ENCODE data around the gene RERG.

The RERG gene

GRCh38 chr12:15216036-15216889 lies 5.0 kb downstream of the RERG start:
- DNase-seq, result no peak

- no peak for DNase-seq
Measured at GRCh38 chr12:15214851-15215601, 6.2 kb downstream of the RERG start.

GRCh38 chr12:15212930-15213329 lies 8.3 kb downstream of the RERG start:
- DNase-seq, result no peak

- no peak for DNase-seq
Measured at GRCh38 chr12:15209782-15210181, 11.4 kb downstream of the RERG start.

- DNase-seq, result no peak
Measured at GRCh38 chr12:15208871-15209656, 12.2 kb downstream of the RERG start.

- DNase-seq, result no peak
Measured at GRCh38 chr12:15208140-15208539, 13.1 kb downstream of the RERG start.

GRCh38 chr12:15206831-15207389 lies 14.3 kb downstream of the RERG start:
- no peak for DNase-seq

GRCh38 chr12:15206338-15206737 lies 14.9 kb downstream of the RERG start:
- DNase-seq, result no peak

- DNase-seq, result no peak
Measured at GRCh38 chr12:15205341-15206010, 15.7 kb downstream of the RERG start.

- no peak for DNase-seq
Measured at GRCh38 chr12:15201456-15201855, 19.8 kb downstream of the RERG start.

- no peak for DNase-seq
Measured at GRCh38 chr12:15201056-15201455, 20.2 kb downstream of the RERG start.

- DNase-seq, result no peak
Measured at GRCh38 chr12:15200641-15201040, 20.6 kb downstream of the RERG start.

GRCh38 chr12:15199930-15200329 lies 21.3 kb downstream of the RERG start:
- no peak for DNase-seq

GRCh38 chr12:15196678-15197505 lies 24.3 kb downstream of the RERG start:
- DNase-seq, result no peak

- no peak for DNase-seq
Measured at GRCh38 chr12:15196221-15196620, 25.0 kb downstream of the RERG start.

GRCh38 chr12:15194456-15195368 lies 26.5 kb downstream of the RERG start:
- no peak for DNase-seq

GRCh38 chr12:15193946-15194345 lies 27.3 kb downstream of the RERG start:
- DNase-seq, result no peak

- no peak for DNase-seq
Measured at GRCh38 chr12:15192720-15193119, 28.5 kb downstream of the RERG start.

GRCh38 chr12:15188127-15188526 lies 33.1 kb downstream of the RERG start:
- no peak for DNase-seq

GRCh38 chr12:15186597-15186996 lies 34.6 kb downstream of the RERG start:
- no peak for DNase-seq

All from CD4-positive, alpha-beta T cell treated with Interleukin-6 for 4 hours (primary cell).